ENCODE data around the gene FOXR1.
A peak's percentile ranks its signal among the peaks of the same experiment; 100 is the strongest.
"Not testable (repeated sequence)": the region's sequence is repeated elsewhere in the genome, so short reads cannot be mapped to it uniquely, and the experiment has no call there.

Gene FOXR1

GRCh38 chr11:118947091-118947490, 24.5 kb upstream of the FOXR1 start:
- no peak for DNase-seq

DNA sequence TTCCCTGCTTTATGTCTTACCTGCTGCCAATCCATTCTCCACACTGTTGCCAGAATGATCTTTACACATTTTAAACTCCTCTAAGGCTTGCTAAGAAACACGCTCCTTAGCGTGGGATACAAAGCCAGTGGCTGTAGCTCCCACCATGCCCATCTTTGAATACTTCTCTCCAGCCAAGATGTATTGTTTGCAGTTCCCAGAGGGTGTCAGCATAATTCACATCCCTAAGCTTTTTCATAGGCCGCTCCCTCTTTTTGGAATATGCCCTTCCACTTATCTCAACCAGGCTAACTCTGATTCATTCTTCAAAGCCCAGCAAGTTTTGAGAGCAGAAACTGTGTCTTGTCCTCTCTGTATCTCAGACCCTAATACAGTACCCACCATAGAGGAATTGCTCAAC, 23.6 kb upstream of the FOXR1 start:
- DNase-seq, result no peak

DNA sequence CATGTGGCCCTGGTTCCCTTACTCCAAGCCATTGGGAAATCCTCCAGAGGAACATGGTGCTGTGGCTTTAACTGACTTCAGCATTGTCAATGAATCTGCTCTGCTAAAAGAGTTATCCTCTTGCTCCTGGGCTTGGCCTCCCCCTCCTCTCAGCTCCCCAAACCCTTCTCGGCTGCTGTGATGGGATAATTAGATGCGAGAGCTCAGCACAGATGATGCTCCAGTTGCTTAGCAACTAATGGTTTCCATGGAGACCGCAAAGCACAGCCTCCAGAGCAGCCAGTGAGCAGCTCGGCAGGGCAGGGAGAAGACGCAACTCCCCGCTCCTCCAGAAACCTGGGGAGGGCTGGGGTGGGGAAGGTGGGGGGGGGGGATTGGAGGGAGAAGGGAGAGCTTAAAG, 18.3 kb upstream of the FOXR1 start:
- no peak for DNase-seq

DNA sequence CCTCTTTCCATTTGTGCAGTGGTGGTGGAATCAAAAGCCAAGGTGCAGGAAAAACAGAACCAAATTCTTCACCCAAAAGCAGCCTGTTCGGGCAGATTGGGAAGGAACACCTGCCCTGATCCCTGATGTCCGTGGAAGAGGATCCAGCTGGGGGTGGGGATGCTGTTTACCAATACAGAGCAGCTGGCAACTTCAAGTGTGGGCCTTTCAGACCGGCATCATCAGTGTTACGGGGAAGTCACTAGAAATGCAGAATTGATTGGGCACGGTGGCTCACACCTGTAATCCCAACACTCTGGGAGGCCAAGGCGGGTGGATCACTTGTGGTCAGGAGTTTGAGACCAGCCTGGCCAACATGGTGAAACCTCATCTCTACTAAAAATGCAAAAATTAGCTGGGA, 17.6 kb upstream of the FOXR1 start:
- not testable (repeated sequence) for DNase-seq

GRCh38 chr11:118956094-118956846, 15.3 kb upstream of the FOXR1 start, which contains the start of gene UPK2:
TSS of gene UPK2 (plus strand) at chr11:118956298. CDS start at chr11:118956351, 53 bp downstream.
- DNase-seq, result peak; percentile 89 to 94 (median 92)

DNA sequence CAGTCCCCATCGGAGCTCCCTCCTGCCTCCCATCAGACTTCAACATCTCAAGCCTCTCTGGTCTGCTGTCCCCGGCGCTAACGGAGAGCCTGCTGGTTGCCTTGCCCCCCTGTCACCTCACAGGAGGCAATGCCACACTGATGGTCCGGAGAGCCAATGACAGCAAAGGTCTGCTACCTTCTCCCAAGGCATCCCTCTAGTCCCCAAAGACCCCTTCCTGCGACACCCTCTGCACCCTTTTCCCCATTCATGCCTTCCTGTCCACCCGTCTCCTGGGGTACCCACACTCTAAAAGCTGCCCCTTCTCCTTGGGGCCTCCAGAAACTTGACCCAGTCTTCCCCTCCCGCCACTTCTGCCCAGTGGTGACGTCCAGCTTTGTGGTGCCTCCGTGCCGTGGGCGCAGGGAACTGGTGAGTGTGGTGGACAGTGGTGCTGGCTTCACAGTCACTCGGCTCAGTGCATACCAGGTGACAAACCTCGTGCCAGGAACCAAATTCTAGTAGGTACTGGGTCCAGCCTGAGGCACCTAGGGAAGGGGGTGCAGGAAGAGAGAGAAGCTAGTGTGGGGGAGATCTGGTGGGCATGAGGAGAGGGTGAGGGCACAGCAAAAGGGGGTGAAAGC, 14.6 kb upstream of the FOXR1 start:
- DNase-seq, result no peak

- DNase-seq, result no peak
These were observed 14.0 kb upstream of the FOXR1 start for GRCh38 chr11:118957549-118957948.

DNA sequence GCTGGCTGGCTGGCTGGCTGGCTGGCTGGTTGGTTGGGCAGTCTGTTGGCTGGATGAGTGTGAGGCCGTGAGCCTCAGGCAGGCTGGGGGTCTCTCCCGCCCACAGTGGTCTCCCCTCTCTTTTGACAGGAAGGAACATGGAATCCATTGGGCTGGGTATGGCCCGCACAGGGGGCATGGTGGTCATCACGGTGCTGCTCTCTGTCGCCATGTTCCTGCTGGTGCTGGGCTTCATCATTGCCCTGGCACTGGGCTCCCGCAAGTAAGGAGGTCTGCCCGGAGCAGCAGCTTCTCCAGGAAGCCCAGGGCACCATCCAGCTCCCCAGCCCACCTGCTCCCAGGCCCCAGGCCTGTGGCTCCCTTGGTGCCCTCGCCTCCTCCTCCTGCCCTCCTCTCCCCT, 13.6 kb upstream of the FOXR1 start:
- DNase-seq, result no peak

DNA sequence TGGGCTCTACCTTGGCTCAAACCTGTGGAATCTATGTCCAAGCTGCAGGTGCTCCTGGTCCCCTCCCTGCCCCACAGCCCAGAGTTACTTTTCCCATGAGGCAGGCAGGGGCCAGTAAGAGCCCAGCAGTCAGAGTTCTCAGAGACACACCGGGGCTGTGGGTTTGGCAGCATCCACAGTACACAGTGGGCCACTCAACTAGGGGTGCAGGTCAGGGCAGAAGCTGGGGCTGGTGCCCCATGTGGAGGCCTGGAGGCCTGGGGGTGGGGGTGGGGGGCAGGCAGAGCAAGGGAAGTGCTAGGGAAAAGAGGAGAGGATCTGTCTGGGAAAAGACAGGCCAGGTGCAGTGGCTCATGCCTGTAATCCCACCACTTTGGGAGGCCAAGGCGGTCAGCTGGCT, 13.0 kb upstream of the FOXR1 start:
- no peak for DNase-seq

- DNase-seq, result no peak
These were observed 10.4 kb upstream of the FOXR1 start for GRCh38 chr11:118961189-118961588.

GRCh38 chr11:118961591-118961990, 10.0 kb upstream of the FOXR1 start:
- DNase-seq, result no peak

DNA sequence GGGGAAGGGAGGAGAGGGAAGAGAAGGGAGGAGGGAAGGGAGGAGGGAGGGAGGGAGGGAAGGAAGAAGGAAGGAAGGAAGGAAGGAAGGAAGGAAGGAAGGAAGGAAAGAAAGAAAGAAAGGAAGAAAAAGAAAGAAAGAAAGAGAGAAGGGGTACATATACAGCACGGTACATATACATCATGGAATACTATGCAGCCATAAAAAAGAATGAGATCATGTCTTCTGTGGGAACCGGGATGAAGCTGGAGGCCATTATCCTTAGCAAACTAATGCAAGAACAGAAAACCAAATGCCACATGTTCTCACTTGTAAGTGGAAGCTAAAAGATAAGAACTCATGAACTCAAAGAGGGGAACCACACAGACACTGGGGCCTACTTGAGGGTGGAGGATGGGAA, 2.1 kb upstream of the FOXR1 start:
- not testable (repeated sequence) for DNase-seq

DNA sequence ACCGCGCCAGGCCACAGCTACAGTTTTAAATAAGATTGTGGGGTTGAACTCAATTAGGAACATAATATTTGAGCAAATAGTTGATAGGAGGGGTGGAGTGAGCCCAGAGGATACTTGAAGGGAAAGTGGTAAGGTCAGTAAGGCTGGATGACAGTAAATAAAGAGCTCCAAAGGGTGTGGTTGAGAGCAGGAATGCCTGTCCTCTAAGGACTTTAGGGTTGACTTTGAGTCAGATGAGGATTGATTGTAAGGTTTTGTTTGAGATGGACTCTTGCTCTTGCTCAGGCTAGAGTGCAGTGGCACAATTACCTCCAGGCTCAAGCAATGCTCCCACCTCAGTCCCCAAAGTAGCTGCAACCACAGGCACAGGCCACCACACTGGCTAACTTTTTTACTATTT, 2.4 kb downstream of the FOXR1 start:
- DNase-seq, result no peak

- no peak for DNase-seq
These were observed 4.5 kb downstream of the FOXR1 start for GRCh38 chr11:118975771-118976709.

DNA sequence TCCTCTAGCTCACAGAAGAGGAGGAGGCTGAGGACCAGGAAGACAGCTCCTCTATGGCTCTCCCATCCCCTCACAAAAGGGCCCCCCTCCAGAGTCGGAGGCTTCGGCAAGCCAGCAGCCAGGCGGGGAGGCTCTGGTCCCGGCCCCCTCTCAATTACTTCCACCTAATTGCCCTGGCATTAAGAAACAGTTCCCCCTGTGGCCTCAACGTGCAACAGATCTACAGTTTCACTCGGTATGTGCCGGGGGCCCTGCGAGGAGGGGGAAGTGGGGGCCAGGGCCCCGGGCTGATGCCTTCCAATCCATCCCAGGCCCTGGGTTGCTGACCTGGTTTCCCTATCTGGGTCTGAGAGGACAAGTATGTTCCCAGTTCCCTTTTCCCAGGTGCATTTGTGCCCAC, 7.9 kb downstream of the FOXR1 start:
- peak in 2 of 4 experiments; percentile 7 to 18 for DNase-seq

- peak; percentile 67 to 84 (median 80) for DNase-seq
These were observed 8.8 kb downstream of the FOXR1 start for GRCh38 chr11:118980191-118980881.

DNA sequence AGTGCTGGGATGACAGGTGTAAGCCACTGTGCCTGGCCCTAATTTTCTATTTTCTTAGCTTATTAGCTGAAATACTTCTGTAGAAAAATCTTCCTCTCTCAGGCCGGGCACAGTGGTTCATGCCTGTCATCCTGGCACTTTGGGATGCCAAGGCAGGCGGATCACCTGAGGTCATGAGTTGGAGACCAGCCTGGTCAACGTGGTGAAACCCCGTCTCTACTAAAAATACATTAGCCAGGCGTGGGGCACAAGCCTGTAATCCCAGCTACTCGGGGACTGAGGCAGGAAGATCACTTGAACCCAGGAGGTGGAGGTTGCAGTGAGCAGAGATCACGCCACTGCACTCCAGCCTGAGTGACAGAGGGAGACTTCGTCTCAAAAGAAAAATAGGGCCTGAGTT, 12.8 kb downstream of the FOXR1 start:
- DNase-seq, result not testable (repeated sequence)

DNA sequence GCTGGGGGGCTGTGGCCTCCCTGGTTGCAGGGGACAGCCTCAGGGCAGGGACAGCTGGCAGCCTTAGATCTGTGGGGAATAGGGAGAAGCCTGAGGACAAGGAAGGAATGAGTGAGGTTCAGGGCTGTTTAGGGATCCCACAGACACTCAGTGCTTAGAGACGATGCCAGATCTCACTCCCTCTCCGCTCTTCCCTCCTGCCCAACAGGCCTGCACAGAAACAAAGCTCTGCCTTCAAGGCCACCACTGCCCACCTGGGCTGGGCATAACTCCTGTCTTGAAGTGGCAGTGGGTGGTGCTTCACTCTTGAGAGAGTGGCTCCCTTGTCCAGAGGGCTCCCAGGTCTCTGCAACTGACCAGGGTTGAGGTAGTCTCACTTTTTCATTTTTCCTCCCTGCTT, 13.3 kb downstream of the FOXR1 start:
- no peak for DNase-seq

DNA sequence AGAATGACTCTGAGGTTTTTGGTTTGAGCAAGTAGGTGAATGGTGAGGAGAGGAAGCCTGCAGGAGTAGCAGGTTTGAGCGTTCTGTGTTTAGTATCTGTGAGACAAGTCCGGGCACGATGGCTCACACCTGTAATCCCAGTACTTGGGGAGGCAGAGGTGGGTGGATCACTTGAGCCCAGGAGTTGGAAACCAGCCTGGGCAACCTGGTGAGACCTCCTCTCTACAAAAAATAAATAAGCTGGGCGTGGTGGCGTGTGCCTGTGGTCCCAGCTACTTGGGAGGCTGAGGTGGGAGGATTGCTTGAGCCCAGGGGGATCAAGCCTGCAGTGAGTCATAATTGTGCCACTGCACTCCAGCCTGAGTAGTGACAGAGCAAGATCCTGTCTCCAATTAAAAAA, 16.7 kb downstream of the FOXR1 start:
- no peak for DNase-seq

GRCh38 chr11:118991486-118992038, 20.0 kb downstream of the FOXR1 start:
- DNase-seq, result not testable (repeated sequence)

DNA sequence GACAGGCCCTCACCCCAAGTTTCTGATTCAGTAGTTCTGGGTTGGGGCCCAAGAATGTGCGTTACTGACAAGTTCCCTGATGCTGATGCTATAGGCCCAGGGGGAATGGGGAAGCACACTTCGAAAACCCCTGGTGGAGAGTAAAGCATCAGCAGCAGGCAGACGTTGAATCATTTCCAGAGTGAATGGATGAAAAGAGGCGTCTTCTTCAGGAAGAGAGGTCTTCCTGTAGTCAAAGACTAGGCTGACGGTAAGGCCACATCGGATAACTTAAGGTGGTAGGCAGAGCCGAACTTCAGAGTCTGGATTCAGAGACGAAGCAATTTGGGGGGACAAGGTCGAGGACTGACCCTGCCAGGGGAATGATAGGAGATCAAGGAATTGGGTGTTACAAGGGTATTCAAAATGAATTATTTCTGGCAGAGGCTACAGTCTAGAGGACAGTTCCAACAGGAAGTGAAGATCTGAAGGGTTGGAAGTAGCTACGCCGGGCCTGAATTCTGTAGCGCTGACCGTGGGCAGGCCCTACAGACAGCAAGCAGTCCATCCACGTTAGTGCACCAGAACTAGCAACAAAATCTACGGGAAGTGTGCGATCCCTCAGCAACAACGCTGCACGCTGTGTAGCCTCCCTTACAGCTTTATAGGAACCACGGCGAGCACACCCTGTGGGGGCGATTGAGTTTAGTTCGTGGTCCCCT, 25.5 kb downstream of the FOXR1 start:
- DNase-seq, result peak; percentile 51 to 73 (median 58)

All from suppressor macrophage (primary cell).